A673 (cell line): ENCODE results near the gene SUCLA2.

Experiments
- EZH2 ChIP-seq: fragments of 200-600 bp; sonication (generic); IDR thresholded peaks from 2 replicates; pipeline ENCODE4 v1.6.1; 2017; ENCODE audit warnings: borderline replicate concordance, low read depth, mild to moderate bottlenecking, mixed read lengths, antibody characterized with exemption, low read length; ENCODE audit not compliant: poor library complexity, severe bottlenecking
- TF ChIP-seq, protein P1 (sequence below): fragments of 300-800, 200-600 bp; sonication (generic); conservative IDR thresholded peaks from 2 replicates; pipeline ENCODE4 v1.5.1; 2017; ENCODE audit warnings: low read depth, mild to moderate bottlenecking, antibody characterized with exemption, low read length, moderate library complexity, mixed read lengths

DNA sequence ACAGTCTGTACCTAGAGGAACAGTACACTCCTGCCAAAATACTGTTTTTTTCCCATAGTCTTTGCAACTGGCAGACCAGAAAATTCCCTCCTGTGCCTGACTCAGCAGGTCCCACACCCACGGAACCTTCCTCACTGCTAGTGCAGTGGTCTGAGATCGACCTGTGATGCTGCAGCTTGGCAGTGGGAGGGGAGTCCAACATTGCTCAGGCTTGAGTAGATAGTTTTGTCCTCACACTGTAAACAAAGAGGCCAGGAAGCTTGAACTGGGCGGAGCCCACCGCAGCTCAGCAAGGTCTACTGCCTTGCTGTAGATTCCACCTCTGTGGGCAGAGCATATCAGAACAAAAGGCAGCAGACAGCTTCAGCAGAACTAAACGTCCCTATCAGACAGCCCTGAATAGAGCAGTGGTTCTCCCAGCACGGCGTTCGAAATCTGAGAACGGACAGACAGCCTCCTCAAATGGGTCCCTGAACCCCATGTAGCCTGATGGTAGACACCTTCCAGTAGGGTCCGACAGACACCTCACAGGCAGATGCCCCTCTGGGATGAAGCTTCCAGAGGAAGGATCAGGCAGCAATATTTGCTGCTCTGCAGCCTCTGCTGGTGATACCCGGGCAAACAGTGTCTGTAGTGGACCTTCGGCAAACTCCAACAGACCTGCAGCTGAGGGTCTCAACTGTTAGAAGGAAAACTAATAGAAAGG, 92.7 kb downstream of the SUCLA2 start:
- TF ChIP-seq, protein P1, sequence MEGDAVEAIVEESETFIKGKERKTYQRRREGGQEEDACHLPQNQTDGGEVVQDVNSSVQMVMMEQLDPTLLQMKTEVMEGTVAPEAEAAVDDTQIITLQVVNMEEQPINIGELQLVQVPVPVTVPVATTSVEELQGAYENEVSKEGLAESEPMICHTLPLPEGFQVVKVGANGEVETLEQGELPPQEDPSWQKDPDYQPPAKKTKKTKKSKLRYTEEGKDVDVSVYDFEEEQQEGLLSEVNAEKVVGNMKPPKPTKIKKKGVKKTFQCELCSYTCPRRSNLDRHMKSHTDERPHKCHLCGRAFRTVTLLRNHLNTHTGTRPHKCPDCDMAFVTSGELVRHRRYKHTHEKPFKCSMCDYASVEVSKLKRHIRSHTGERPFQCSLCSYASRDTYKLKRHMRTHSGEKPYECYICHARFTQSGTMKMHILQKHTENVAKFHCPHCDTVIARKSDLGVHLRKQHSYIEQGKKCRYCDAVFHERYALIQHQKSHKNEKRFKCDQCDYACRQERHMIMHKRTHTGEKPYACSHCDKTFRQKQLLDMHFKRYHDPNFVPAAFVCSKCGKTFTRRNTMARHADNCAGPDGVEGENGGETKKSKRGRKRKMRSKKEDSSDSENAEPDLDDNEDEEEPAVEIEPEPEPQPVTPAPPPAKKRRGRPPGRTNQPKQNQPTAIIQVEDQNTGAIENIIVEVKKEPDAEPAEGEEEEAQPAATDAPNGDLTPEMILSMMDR: no peak
- TF ChIP-seq EZH2: no peak
